Parathyroid adenoma (tissue), 2 donors: Measurements from ENCODE around the gene CA5A.

Experiments used
- H2AFZ ChIP-seq: fragments of 300-600 bp; sonication (generic); one replicate; pipeline ENCODE4 v1.7.0; 2017; ENCODE audit warnings: antibody characterized with exemption, mild to moderate bottlenecking
- H3K27ac ChIP-seq: fragments of 300-600 bp; sonication (generic); one replicate; pipeline ENCODE4 v1.7.0; 2017
- H3K27me3 ChIP-seq: fragments of 300-600 bp; sonication (generic); one replicate; pipeline ENCODE4 v1.7.0; 2017; ENCODE audit warnings: low read length; ENCODE audit not compliant: control insufficient read depth, insufficient read depth
- H3K36me3 ChIP-seq: fragments of 300-600 bp; sonication (generic); one replicate; pipeline ENCODE4 v1.7.0; 2017; ENCODE audit warnings: low read length; ENCODE audit not compliant: control insufficient read depth, insufficient read depth
- H3K4me1 ChIP-seq: fragments of 300-600 bp; sonication (generic); one replicate; pipeline ENCODE4 v1.7.0; 2017; ENCODE audit warnings: control low read depth
- H3K4me2 ChIP-seq: fragments of 300-600 bp; sonication (generic); one replicate; pipeline ENCODE4 v1.7.0; 2017; ENCODE audit warnings: low read length
- H3K4me3 ChIP-seq: fragments of 300-600 bp; sonication (generic); one replicate; pipeline ENCODE4 v1.7.0; 2017; ENCODE audit warnings: low read depth, low read length
- H3K79me2 ChIP-seq: fragments of 300-600 bp; sonication (generic); one replicate; pipeline ENCODE4 v1.7.0; 2017; ENCODE audit warnings: control low read depth
- H3K9ac ChIP-seq: fragments of 300-600 bp; sonication (generic); one replicate; pipeline ENCODE4 v1.7.0; 2017; ENCODE audit warnings: mild to moderate bottlenecking
- H3K9me3 ChIP-seq: fragments of 300-600 bp; sonication (generic); one replicate; pipeline ENCODE4 v1.7.0; 2017; ENCODE audit warnings: low read length; ENCODE audit not compliant: control insufficient read depth
- TF ChIP-seq, protein P1 (sequence below): fragments of 300-600 bp; sonication (generic); IDR thresholded peaks from one replicate; pipeline ENCODE4 v1.7.0; 2017; ENCODE audit warnings: antibody characterized with exemption, mild to moderate bottlenecking
- donor health status: primary hyperparathyroidism.

CA5A gene

GRCh38 chr16:87948119-87948545 lies 11.8 kb upstream of the CA5A start:
- H3K9ac ChIP-seq, result no peak overlapping the region
- no peak overlapping the region for H3K4me3 ChIP-seq
- no peaks in the 10 kb centered on the region for H3K9me3 ChIP-seq
- H2AFZ ChIP-seq, result peak overlapping the region; percentile 69
- peaks cover 5% of the 10 kb centered on the region for H3K4me1 ChIP-seq
- no peak overlapping the region for H3K4me2 ChIP-seq
- peak overlapping the region; percentile 25 for H3K27ac ChIP-seq
- TF ChIP-seq, protein P1, sequence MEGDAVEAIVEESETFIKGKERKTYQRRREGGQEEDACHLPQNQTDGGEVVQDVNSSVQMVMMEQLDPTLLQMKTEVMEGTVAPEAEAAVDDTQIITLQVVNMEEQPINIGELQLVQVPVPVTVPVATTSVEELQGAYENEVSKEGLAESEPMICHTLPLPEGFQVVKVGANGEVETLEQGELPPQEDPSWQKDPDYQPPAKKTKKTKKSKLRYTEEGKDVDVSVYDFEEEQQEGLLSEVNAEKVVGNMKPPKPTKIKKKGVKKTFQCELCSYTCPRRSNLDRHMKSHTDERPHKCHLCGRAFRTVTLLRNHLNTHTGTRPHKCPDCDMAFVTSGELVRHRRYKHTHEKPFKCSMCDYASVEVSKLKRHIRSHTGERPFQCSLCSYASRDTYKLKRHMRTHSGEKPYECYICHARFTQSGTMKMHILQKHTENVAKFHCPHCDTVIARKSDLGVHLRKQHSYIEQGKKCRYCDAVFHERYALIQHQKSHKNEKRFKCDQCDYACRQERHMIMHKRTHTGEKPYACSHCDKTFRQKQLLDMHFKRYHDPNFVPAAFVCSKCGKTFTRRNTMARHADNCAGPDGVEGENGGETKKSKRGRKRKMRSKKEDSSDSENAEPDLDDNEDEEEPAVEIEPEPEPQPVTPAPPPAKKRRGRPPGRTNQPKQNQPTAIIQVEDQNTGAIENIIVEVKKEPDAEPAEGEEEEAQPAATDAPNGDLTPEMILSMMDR, result no peak
- H3K79me2 ChIP-seq, result peaks cover 10% of the 10 kb centered on the region
- no peaks in the 10 kb centered on the region for H3K27me3 ChIP-seq
- no peaks in the 10 kb centered on the region for H3K36me3 ChIP-seq

- Histone ChIP-seq H3K4me1 (no peaks in the 10 kb centered on the region), H2AFZ (peak overlapping the region; percentile 69), H3K27me3 (no peaks in the 10 kb centered on the region), H3K4me2 (no peak overlapping the region), H3K36me3 (no peaks in the 10 kb centered on the region), H3K4me3 (no peak overlapping the region), H3K27ac (peak overlapping the region; percentile 25), H3K79me2 (peaks cover 7% of the 10 kb centered on the region), H3K9me3 (no peaks in the 10 kb centered on the region), H3K9ac (no peak overlapping the region)
- TF ChIP-seq, protein P1, result no peak
Observed at GRCh38 chr16:87947356-87948118, 11.2 kb upstream of the CA5A start.

DNA sequence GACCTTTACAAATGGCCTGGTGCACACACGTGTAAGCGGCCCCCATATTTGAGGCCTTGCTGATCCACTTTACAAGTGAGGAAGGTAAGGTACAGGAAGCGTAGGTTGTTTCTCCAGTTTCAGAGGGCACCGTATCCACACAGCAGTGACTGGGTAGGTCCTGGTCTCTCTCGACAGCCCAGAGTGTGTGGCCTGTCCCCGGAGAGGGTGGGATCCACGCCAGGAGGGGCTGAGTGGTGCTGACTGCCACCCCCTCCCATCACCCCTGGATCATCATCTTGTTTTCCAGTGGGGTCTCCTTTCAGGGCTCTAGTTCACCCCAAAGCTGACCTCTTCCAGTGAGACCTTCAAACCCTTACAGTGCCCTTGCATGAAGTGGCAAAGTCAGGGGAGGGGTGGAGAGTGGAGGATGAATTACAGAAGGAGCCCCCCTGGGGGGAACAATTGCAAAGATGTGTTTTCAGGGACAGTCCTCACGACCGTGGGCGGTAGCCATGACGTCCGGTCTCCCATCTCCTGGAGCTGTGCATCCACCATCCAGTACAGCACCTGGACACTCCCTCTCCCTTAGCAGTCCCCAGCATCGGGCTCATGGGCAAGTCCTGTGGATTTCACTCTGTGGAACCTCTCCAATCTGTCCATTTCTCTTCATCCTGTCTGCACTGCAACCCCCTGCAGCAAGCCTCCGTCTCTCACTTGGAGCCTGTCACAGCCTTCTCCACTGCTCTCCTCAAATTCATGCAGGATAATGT lies 10.4 kb upstream of the CA5A start:
- no peak overlapping the region for H3K4me2 ChIP-seq
- TF ChIP-seq, protein P1, result no peak
- H3K79me2 ChIP-seq, result peaks cover 2% of the 10 kb centered on the region
- H3K4me1 ChIP-seq, result no peaks in the 10 kb centered on the region
- no peaks in the 10 kb centered on the region for H3K36me3 ChIP-seq
- peak overlapping the region; percentile 43 for H3K27ac ChIP-seq
- no peaks in the 10 kb centered on the region for H3K27me3 ChIP-seq
- no peaks in the 10 kb centered on the region for H3K9me3 ChIP-seq
- no peak overlapping the region for H3K9ac ChIP-seq
- H3K4me3 ChIP-seq, result no peak overlapping the region
- H2AFZ ChIP-seq, result no peak overlapping the region

- H3K9me3 ChIP-seq, result no peaks in the 10 kb centered on the region
- H3K36me3 ChIP-seq, result no peaks in the 10 kb centered on the region
- no peak overlapping the region for H3K9ac ChIP-seq
- H3K4me1 ChIP-seq, result no peaks in the 10 kb centered on the region
- H3K27ac ChIP-seq, result peak overlapping the region; percentile 43
- H2AFZ ChIP-seq, result peak overlapping the region; percentile 87
- no peaks in the 10 kb centered on the region for H3K79me2 ChIP-seq
- H3K4me2 ChIP-seq, result peak overlapping the region; percentile 68
- peak overlapping the region; percentile 41 for H3K4me3 ChIP-seq
- no peaks in the 10 kb centered on the region for H3K27me3 ChIP-seq
- TF ChIP-seq, protein P1, result no peak
Observed at GRCh38 chr16:87945351-87946042, 9.2 kb upstream of the CA5A start.
